HG03442 (cell line): ENCODE data around the gene LBX2.

Source experiments
- ATAC-seq: cut with Tn5 transposase; IDR thresholded peaks from one replicate; pipeline ENCODE4 v1.9.1; 2021; ENCODE audit warnings: mild to moderate bottlenecking, moderate library complexity; ENCODE audit not compliant: unreplicated experiment

Gene LBX2

DNA sequence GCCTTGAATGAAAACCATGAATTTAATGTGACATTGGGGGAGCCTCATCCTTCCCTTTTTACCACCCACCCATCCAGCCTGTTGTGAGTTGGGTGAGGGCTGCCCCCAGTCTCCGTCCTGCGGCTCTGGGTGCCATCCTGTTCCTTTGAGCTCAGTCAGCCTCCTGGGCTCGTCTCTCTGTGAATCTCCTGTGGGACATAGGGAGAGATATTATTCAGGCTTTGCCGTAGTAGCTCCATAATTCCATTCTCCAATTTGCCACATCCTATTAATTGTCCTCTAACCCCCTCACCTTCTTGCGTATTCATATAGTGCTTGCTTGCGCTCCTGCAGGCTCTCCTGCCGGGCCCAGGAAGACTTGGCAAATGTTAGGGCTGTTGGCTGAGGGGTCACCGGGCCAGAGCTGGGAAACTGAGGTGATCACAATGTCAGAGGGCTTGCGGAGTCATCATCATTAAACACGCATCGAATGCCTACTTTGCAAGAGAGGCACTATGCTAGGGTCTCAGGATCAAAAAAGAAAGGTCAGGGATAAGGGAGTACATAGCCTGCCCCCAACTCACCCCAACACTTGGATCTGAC lies 27.3 kb upstream of the LBX2 start:
- no peak for ATAC-seq

DNA sequence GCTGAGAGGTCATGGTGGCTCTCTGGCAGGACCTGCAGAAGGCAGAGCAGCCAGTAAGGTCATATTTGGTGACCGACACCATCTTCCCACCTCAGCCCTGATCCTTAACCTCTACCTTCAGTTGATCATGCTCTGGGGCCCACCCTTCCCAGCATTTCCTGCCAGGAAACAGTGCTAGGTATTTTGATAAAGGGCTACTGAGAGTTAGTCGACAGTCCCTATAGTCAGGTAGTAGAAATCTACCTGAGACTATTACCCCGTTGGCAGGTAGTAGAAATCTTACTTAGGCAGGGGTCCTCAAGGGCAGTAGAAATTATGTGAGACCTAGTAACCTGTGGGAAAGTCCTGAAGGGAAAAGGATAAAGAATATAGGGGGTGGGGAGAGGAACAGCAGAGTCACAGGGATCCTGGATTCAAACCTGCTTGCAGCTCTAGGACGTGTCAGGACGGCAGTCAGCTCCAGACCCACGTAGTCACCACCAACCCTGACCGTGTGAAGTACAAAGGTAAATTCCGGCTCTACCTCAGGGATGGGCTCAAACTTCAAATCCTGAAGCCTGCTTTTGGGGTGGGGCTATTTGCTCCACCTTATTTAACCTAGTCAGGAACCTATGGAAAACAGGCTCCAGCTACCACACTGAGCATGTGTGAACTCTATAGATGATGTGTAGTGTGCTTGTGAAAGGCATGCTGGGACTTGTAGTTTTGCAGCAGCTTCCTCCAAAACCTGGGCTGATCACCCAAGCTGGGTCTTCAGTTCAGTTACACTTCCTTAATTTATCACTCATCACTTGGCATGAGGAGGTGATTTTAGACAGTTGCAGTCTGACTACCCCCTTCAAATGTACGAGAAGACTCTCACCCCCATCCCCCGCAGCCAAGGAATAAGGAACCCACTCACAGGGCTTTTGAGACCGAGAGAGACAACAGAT lies 26.6 kb upstream of the LBX2 start, which contains the start of gene DQX1:
Gene DQX1, minus strand, starts transcription at position 515 of the 932 bp plus-strand sequence. Its CDS starts 502 bp downstream, at position 13.
- ATAC-seq: no peak

DNA sequence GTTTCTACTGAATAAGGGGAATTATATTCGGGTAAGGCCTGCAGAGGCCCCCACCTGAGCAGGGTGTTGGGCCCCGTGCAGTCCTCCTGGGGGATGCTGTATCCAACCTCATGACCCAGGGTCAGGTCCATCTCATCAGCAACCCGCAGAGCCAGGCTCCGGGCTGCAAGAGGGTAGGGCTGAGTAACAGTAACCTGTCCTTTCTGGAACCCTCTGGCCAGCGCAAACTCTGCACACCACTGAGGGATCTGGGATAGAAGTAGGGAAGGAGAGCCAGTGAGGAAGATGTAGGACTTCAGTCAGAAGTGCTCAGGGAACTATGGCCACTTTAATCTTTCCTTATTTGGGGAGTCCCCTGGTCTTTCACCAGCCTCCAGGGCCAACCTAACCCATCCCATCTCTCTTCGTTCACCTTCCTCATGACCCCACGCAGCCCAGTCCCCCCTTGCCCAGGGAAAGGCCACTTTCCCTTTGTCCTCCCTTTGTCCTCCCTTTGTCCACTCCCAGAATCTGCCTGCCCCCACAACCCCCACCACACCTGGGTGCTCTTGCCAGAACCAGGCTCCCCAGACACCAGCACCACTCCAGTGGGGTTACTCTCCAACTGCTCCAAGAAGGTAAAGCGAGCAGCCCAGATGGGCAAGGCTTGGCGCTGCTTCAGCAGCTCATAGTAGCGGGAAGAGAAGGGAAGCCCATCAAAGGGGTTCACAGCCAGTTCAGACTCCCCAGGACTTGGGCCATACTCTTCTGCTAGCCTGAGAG lies 25.7 kb upstream of the LBX2 start:
- no peak for ATAC-seq

DNA sequence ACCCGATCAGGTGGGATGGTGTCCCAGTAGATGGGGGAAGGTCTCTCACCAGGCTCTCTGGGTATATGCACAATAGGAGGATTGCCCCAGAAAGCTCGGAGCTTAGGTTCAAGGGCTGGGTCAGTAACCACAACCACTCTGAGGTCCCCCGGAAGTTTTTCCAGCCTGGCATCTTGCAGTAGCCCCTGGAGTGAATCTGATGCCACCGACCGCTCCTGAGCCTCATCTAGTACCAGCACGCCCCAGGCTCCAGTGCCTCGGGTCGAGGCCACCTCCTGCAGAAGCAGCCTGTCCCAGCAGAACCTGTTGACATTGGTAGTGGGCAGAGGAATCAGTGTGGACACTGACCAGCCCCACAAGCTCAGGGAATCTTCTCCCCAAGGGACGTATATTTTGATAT lies 24.6 kb upstream of the LBX2 start:
- ATAC-seq: no peak

DNA sequence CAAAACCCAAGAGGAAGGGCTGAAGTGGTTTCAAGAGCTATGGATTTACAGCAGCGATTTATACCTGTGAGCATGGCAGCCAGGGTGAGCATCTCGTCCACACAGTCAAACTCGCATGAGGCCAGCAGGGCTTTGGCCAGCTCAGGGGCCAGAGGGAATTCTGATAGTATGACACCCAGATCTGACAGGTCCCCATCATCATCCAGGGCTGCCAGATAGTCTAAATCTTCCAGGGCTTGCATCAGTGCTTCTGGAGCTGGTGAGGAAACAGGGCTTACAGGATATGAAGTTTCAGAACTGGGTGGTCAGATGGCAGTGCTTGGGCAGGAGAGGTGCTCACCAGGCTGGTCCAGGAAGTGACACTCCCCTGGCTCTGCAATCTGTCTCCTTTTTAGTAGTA lies 23.1 kb upstream of the LBX2 start:
- ATAC-seq: no peak

DNA sequence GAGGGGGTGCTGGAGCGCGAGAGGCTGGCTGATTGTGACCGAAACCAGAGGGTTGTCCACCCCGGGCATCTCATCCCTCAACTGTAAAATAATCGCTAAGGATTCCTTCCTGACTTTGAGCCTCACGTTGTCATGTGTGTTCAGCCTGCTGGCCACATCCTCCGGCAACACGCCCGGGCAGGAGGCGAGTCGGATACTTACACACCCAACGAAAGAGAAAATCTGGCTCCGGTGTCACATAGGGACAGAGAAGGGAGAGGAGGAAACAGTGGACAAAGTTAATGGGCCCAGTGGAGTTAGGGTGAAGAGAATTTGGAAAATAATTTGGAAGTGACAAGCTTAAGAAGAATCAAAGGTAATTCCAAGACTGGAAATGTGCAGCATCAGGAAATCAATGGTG lies 17.2 kb upstream of the LBX2 start:
- ATAC-seq: no peak

DNA sequence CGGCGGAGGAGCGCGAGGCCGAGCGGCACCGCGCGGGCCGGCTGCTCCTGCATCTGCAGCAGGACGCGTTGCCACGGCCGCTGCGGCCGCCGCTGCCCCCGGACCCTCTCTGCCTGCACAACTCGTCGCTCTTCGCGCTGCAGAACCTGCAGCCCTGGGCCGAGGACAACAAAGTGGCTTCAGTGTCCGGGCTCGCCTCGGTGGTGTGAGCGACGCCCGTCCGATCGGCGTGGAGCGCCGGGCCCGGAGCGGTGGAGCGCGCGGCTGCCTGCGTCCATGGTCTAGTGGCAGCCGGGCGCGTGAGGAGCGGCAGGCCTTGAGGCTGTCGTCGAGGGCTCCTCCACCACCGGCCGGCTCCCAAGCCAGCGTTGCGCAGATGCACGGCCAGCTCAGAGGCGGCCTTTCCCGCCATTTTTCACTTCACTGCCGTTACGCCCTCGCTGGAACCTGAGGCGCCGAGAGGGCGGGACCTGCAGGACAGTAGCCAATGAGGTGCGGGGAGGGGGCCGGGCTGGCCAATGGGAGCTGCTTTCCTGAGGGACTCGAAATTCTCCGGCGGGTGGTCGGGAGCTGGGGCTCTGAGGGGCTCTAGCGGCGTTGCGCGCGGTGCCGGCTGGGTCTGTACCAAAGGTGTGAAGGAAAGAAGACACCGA lies 16.7 kb upstream of the LBX2 start:
- peak; percentile 57 for ATAC-seq

DNA sequence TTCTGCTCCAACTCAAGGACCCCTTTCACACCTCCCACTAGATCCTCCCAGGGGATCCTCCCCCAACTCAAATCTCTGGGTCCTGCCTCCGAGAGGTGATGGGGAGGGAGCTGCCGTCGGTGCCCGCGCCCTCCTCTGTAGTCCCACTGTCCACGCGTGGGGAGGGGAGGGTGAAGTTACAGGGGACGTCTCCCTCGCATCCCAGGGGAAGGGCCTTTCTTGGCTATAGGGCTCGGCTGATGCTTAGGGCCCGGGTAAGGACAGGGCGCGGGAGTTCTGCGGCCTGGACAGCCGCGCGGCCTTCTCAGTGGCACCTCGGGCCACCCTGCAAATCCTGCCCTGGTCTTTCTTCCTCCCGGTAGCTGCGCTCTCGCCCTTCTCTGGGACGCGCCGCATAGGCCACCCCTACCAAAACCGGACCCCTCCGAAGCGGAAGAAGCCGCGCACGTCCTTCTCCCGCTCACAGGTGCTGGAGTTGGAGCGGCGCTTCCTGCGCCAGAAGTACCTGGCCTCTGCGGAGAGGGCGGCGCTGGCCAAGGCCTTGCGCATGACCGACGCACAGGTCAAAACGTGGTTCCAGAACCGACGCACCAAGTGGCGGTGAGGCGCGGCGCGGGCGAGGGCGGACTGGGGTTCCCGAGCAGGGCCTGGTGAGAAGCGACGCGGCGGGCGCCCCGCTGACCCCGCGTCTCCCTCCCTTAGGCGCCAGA lies 16.0 kb upstream of the LBX2 start:
- peak; percentile 5 for ATAC-seq

DNA sequence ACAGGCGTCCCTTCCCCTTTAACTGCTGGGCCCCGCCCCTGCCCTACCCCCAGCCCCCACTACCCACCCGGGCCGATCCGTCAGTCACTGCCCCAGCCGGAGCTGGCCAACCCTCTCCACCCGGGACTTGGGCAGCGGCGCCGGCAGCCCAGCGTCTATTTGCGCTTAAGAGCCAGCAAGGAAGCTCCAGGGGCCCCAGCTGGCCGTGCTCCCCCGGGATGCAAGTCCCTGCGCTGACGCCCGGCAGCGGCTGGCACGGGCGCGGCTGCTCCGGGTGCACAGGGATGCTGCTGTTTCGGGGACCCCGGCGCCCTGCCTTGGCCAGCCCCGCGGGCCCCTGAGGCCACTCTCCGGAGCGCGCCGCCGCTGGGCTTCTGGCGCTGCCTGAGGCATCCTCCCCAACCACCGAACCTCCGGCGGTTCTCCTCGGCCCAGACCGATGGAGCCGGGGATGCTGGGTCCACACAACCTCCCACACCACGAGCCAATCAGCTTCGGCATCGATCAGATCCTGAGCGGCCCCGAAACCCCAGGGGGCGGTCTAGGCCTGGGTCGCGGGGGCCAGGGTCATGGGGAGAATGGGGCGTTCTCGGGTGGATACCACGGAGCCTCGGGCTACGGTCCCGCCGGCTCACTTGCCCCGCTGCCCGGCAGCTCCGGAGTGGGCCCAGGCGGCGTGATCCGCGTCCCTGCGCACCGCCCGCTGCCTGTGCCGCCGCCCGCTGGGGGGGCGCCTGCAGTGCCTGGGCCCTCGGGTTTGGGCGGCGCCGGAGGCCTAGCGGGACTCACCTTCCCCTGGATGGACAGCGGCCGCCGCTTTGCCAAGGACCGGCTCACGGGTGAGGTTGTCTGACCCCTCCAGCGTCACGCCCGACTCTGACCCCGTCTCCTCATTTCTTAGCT lies 15.2 kb upstream of the LBX2 start, which contains the start of gene TLX2:
Gene TLX2, plus strand, starts transcription at position 83 of the 903 bp plus-strand sequence. Its CDS starts 357 bp downstream, at position 440.
- ATAC-seq: no peak

DNA sequence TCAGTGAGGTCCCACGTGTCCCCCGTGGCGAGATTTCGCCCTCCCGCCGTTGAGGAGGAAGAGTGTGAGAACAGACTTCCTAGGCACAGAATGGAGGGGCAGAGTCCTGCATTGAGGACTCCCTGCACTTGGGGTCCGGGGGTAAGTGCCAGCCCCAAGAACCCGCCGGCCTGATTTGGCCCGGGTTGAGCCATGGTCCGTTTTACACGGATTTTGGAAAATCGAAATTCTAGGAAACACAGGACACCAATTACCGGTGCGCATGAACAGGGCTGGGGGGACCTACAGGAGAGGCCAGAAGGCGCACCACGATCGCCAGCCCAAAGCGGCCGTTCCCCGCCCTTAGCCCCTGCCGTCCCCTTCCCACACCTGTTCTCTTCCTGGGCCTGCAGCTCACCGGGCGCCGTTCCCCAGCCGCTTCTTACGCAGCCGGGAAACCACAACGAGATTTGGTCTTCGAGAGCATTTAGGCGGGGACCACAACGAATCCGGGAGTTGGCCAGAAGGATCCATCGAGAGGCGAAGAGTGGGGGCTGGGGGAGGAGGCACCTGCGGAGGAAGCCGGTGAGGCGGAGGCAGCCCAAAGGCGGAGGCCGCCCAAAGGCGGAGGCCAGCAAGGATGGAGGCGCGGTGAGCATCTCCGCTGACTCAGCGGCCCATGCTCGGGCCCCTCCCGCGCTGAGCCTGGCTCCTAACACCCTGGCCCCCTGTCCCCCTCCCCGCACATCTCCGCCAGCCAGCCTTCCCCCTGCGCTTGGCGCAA lies 14.4 kb upstream of the LBX2 start:
- ATAC-seq: no peak

DNA sequence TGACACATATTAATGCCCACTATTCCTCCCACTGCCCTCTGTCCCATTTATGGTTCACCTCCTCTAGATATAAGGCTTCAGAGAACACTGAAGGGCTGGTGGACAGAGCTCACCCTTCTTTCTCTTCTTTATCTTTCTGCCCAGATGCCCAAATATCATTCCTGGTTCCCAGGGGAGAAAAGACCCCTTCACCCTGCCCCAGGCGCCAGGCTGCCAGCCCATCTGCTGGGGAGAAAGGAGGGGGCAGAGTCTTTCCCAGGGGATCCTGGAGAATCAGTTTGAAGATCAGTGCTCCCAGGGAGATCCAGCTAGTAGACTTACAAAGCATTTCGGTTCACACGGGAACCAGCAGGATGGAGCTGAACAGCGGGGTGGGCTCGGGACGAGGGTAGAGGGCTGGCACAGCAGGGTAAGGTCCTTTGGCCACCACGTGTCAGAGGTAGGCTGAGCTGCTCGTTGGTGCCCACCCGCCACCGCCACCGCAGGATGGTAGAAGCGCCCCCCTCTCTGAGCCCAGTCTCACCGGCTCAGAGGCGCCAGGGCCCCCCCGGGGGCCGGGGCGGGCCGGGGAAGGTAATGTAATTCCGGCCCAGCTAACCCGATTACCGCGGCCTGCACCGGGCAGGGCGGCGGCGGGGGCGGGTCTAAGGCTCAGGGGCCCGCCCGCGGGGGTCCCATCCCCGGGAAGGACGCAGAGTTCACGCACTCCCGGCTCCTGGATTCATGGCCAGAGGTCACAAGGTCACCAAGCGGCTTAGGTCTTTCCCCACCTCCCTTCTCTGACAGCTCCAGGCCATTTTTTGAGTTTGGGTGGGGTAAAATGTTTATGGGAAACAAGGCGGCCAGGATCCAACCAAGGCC lies 13.6 kb upstream of the LBX2 start:
- no peak for ATAC-seq

DNA sequence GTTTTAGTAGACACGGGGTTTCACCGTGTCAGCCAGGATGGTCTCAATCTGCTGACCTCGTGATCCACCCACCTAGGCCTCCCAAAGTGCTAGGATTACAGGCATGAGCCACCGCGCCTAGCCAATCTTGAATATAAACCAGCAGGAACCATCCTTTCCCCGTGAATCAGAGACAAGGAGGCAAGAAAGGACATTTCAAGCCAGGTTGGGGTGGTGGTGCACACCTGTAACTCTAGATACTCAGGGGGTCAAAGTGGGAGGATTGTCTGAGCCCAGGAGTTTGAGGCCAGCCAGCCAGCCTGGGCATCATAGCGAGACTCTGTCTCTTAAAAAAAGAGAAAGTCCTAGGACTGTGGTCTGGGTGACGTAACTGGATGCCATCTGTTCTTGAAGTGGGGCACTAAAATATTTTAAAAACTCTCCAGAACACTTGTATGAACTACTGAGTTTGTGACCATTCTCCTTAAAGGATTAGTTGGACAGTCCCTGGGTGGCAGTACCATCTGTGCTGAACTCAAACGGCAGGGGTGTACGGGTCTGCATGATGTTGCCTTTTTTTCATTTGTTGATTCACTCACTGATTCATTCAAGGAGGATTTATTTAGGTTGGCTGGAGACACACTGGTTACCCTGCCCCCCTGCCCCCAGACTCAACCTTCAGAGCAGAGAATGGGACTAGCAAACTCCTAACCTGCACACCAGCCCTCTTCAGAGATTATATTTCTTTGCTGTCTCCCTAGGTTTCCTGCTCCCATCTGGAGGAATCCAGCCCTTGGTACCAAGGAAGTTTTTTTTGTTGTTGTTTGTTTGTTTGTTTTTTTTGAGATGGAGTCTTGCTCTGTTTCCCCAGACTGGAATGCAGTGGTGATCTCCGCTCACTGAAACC lies 11.9 kb upstream of the LBX2 start:
- no peak for ATAC-seq

DNA sequence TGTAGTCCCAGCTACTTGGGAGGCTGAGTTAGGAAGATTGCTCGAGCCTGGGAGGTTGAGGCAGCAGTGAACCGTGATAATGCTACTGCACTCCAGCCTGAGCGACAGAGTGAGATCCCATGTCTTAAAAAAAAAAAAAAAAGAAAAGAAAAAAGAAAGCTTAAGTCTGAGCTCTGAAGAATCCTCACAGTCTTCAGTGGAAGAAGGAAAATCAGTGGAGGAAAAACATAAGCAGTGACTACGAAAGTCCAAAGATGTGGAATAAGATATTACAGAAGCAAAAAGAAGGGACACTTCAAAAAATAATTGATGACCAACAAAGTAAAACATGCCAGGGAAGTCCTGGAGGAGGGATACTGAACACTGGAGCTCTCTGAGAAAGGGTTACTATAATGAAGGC lies 10.9 kb upstream of the LBX2 start:
- no peak for ATAC-seq

DNA sequence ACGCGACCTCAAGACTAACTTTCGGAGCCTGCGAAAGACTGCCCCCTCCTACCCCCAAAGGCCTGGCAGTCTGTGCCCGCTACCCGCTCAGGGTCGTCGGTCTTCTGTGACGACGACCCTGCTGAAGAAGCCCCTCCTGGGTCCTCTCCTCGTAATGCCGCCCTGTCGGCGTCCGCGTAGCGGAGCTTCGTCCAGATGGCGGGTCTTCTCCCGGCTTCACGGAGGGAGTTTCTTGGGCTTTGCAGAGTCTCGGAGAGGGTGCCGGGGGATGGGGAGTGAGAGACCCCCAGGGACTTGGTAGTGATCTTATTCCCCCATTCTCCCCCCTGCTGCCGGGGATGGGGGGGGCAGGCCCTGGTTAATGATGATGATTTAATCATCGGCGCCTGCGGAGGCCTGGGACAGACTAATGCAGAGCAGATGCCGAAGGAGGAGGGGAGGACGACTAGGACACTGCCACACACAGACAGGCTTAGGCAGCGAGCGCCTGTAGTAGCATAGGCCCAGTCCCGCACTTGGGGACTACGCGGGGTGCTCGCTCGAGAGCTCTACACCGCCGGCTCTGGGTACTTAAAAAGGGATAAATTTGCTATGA lies 8.6 kb upstream of the LBX2 start:
- ATAC-seq: peak; percentile 6

DNA sequence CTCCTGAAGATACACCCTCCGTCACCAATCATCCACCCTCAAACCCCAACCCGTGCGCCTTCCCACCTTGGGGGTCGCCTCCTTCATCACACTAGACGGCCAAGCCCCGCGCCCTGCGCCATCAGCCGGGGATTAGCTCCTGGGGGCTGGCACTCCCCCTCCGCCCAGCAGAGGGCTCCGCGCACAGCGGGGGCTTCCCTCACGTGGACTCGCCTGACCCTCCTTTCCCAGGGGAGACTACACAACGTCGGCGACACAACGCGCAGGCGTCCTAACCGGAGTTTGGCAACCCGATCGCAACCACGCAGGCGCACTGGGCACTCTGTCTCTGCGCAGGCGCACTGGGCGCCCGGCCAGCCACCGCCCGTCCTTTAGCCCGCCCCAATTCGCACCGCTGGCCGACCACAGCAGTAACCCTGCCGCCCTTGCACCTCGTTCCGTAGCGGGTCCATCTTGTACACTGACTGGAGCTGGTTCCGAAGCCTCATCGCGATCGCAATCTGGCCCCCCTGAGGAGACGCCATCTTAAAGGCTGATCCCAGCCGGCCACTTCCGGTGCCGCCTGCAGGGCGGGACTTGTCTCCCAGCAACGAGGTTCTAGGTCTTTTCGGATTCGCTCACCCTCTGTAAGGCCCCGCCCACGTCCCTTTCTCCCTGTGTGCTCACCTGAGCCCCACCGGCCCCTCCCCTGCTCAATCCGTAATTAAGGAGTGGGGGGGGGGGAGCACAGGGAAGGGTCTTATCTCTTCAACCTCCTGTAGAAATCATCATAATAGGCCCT lies 7.9 kb upstream of the LBX2 start, which contains the start of gene PCGF1:
Gene PCGF1, minus strand, starts transcription at position 551 of the 781 bp plus-strand sequence. Its CDS starts 27 bp downstream, at position 524.
- peak; percentile 87 for ATAC-seq
